ENCODE measurements around the gene PLCB1. TPM values are rescaled to one million over a fixed set of nuclear protein-coding genes. Genes with fewer than 3 reads are reported as not detected.
A peak's percentile ranks its signal among the peaks of the same experiment; 100 is the strongest.

Gene PLCB1
- polyA plus RNA-seq, 3 donors = 36.5 to 51.1 (median 46.4) TPM

- DNase-seq (ENCODE audit: extremely low read depth in 1 of 11, low read depth in 9 of 11, low spot score in 4 of 11) = no peak
Observed at GRCh38 chr20:8223091-8223870, 91.2 kb downstream of the PLCB1 start.

DNA sequence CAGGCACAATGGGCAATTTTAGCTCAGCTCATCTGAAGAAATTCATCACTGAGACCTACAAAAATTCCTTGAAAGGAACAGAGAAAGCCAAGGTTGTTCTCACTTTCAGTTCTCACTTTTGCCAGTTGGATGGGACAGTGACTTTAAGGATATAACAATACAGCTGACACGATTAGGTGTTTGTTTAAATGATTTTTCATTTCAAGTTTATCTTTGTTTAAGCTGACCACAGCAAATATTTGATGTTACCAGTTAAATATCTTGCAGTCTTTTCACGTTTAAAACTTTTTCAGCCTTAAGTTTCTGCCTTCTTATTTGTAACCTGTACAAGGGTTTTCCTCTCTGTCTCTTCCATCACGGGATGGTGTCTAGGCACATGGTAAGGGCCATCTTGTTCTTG is 93.6 kb downstream of the PLCB1 start:
- DNase-seq (ENCODE audit: extremely low read depth in 1 of 11, low read depth in 9 of 11, low spot score in 4 of 11) = no peak

- DNase-seq (ENCODE audit: extremely low read depth in 1 of 11, low read depth in 9 of 11, low spot score in 4 of 11) = no peak
Observed at GRCh38 chr20:8226106-8226505, 94.0 kb downstream of the PLCB1 start.

DNA sequence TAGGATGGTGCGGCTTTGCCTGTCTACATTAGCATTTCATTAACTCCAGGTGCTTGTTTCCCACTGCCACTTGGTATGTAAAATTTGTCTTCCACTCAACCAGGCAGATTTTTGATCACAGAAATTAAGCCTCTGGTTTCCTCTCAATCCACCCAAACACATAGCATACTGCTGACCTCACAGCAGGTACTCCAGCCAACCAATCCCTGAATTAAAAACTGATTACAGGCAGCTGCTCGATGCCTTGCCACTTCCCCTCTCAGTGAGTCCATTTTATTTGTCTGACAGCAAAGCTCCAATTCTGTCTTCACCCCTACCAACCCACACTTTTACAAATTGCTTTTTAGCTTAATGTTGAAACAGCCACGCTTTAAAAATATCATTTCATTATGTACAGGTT is 95.2 kb downstream of the PLCB1 start:
- no peak for DNase-seq (ENCODE audit: extremely low read depth in 1 of 11, low read depth in 9 of 11, low spot score in 4 of 11)

DNA sequence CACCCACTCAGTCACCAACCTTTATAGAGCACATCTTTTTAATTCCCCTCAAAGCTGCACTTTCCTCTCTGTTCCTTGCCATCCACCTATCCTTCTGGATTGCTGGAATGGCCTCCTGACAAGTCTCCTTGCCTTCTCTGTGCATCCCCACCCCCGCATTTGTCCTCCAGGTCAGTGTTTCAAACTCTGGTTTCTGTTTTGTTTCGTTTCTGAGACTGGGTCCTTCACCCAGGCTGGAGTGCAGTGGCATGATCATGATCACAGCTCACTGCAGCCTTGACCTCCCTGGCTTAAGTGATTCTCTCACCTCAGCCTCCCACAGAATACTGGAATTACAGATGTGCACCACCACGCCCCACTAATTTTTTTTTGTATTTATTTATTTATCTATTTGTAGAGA is 96.2 kb downstream of the PLCB1 start:
- no peak for DNase-seq (ENCODE audit: extremely low read depth in 1 of 11, low read depth in 9 of 11, low spot score in 4 of 11)

- DNase-seq (ENCODE audit: extremely low read depth in 1 of 11, low read depth in 9 of 11, low spot score in 4 of 11) = no peak
Observed at GRCh38 chr20:8229090-8229489, 97.0 kb downstream of the PLCB1 start.

GRCh38 chr20:8231038-8231437 is 99.0 kb downstream of the PLCB1 start:
- no peak for DNase-seq (ENCODE audit: extremely low read depth in 1 of 11, low read depth in 9 of 11, low spot score in 4 of 11)

GRCh38 chr20:8232332-8232731 is 100.3 kb downstream of the PLCB1 start:
- DNase-seq (ENCODE audit: extremely low read depth in 1 of 11, low read depth in 9 of 11, low spot score in 4 of 11) = no peak

DNA sequence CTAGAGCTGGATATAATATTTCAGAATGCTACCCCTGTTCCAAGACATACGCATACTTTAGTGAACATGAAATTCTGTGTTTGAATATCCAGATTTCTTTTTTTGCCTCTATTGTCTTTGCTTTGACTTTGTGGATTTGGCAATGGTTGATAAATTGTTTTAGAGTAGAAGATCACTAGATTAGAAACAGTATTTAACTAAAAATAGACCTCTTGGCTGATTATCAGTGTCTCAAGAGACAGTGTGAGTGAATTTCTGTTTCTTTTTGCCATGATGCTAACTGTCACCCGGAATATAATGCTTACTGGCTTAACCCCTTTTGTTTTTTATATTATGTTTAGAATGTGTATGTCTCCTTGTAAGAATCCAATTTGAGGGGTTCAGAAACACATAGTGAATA is 102.5 kb downstream of the PLCB1 start:
- no peak for DNase-seq (ENCODE audit: extremely low read depth in 1 of 11, low read depth in 9 of 11, low spot score in 4 of 11)

DNA sequence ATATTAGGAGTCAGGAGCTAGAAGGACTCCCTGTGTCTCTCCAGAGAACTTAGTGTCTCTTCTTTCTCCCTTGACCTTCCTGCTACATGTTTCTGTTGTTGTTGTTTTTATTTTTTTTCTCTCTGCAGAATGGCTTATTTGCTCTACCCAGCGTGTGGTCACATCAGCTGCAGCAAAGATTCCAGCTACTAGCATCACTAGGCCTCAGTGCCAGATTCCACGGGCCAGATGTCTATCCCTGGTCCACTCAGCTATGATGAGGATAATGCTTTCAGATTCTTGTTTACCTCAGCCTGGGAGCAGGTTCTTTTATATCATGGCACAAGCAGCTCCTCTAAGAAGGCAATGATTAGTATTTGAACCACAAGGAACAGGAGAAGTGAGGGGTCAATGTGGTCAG is 110.0 kb downstream of the PLCB1 start:
- DNase-seq (ENCODE audit: extremely low read depth in 1 of 11, low read depth in 9 of 11, low spot score in 4 of 11) = no peak

- peak in 6 of 11 donors; percentile 10 to 30 (median 19) for DNase-seq (ENCODE audit: extremely low read depth in 1 of 11, low read depth in 9 of 11, low spot score in 4 of 11)
Observed at GRCh38 chr20:8242827-8243724, 111.0 kb downstream of the PLCB1 start.

GRCh38 chr20:8244637-8245036 is 112.6 kb downstream of the PLCB1 start:
- DNase-seq (ENCODE audit: extremely low read depth in 1 of 11, low read depth in 9 of 11, low spot score in 4 of 11) = peak in 2 of 11 donors; percentile 11 to 19

GRCh38 chr20:8246153-8246552 is 114.1 kb downstream of the PLCB1 start:
- no peak for DNase-seq (ENCODE audit: extremely low read depth in 1 of 11, low read depth in 9 of 11, low spot score in 4 of 11)

DNA sequence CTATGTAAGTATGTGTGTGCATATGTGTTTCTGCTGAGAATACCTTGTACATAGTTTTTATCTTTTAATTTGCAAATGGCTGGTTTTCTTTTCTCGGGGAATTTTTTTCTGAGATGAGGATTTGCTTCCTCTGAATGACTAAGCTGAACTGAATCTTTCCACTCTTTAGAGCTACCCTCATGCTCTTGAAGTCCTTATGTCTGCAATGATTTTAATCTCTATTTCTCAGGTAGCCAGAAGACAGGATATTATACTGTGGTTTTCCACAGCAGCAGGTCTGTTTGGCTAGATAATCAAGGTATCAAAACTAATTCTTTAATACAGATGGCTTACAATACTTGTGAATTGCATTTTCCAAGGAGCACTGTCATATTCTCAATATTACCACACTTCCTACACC is 114.7 kb downstream of the PLCB1 start:
- DNase-seq (ENCODE audit: extremely low read depth in 1 of 11, low read depth in 9 of 11, low spot score in 4 of 11) = no peak

DNA sequence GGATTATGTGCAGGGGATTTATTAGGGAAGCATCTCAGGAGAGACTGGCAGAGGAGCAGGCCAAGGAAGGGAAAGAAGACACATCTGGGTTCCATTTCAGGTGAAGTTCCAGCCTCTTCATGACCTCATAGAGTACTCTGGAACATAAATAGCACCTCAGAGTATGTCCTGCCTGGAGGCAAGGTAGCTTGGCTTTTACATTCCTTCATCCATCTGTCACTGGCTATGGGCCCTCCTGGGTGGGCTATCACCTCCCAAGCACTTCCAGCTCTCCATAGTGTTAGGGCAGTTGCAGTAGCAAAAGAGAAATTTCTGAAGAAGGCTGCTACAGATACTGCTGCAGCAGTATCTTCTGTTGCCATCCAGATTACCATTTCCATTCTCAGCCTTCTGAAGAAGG is 116.0 kb downstream of the PLCB1 start:
- DNase-seq (ENCODE audit: extremely low read depth in 1 of 11, low read depth in 9 of 11, low spot score in 4 of 11) = no peak

DNA sequence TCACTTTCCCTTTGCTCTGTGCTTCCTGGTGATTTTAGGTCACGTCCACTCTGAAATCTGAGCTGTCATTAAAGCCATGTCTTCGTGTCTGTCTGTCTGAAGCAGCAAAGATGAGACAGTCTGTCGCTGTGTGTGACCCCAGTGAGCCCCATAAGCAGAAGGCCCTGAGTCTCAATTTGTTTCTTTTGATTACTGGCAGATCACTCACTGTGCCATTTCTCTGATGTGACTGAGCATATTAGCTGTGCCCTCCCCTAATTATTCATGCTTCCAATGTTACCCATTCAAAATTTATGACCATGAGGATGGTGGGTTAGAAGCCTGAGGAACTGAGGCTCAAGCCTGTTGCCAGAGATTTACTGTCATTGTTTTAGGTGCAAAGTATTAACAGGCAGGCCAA is 117.6 kb downstream of the PLCB1 start:
- DNase-seq (ENCODE audit: extremely low read depth in 1 of 11, low read depth in 9 of 11, low spot score in 4 of 11) = no peak

GRCh38 chr20:8250539-8251200 is 118.6 kb downstream of the PLCB1 start:
- peak in 2 of 11 donors; percentile 11 for DNase-seq (ENCODE audit: extremely low read depth in 1 of 11, low read depth in 9 of 11, low spot score in 4 of 11)

- DNase-seq (ENCODE audit: extremely low read depth in 1 of 11, low read depth in 9 of 11, low spot score in 4 of 11) = no peak
Observed at GRCh38 chr20:8251201-8251575, 119.1 kb downstream of the PLCB1 start.

DNA sequence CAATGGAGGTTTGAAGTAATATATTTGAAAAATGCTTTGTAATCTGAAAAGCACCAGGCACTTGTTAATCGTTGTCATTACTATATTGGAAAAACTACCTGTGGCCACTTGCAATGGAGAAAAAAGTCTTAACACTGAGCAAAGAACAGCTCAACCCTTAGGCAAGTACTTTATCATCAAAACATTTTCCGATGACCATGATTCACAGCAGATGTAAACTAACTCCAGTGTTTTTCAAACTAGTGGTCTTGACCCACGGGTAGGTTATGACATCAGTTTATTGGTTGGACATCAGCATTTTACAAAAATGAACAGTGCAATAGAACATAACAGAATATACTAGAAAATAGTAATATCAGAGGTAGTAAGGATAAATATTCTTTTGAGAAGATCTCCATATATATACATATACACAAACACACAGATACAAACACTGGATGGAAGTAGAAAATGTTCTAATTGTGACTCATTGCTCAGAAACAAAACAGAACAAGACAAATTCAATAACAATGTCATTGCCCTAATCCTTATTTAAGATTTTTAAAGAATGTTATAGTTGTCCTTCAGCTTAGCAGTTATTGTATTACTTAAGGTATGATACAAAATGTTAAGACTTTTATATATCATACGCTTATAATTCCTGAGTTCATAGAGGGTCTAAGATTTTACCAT is 123.0 kb downstream of the PLCB1 start:
- no peak for DNase-seq (ENCODE audit: extremely low read depth in 1 of 11, low read depth in 9 of 11, low spot score in 4 of 11)

Measured in renal cortex interstitium (tissue), 11 donors.